ENCODE data around the gene SLC9A1. TPM values are rescaled to one million over a fixed set of nuclear protein-coding genes. Genes with fewer than 3 reads are reported as not detected.

The SLC9A1 gene
- total RNA-seq, 2 experiments from 2014 or later: 5.8 to 19.2 TPM

DNA sequence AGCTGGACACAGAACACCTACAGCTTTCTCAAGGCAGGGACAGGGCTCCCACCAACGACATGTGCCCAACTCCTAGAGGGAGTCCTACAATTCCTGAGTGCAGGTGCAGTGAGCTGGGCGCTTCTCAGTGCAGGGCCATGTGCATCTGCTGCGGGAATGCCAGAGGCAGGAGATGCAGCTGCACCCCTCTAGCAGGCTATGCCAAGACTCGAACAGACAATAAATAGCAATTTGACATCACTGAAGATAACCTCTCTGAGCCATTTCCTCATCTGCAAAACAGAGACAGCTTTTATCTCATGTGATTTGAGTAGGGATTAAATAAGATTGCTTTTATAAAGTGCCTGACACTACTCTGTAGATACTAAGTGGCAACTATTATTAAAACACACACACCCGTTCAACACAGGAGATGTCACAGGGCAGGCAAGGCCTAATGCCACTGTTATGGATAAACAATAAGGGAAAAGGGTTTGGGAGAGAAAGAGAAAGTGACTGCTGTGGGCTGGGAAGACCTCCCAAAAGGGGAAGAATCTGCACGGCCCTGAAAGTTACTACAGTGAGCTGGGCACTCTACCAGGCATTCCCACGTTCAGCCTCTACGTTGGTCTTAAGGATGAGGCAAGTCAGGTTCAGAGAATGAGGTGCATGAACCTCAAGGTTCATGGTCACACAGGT lies 5.7 kb downstream of the SLC9A1 start:
- peaks cover 63% of the 10 kb centered on the region for H3K79me2 ChIP-seq (ENCODE audit: insufficient read depth, low read depth, low read length)
- POLR2A ChIA-PET: interaction anchor here (0.5 to 1.4 kb wide), 5 partner anchors 10 to 94 kb away, joined by 3 to 7 read pairs (median 4); no protein-coding TSS in a partner anchor
- H3K4me2 ChIP-seq (ENCODE audit: low read length): peak overlapping the region; percentile 73
- DNase-seq (ENCODE audit: low spot score): peak; percentile 27
- peak overlapping the region; percentile 4; the same call in 1 of the 2 replicates for H2AFZ ChIP-seq (ENCODE audit: low read length)
- H4K20me1 ChIP-seq (ENCODE audit: insufficient read depth, low read length): peaks cover 13% of the 10 kb centered on the region; the same call in 1 of the 2 replicates
- CTCF ChIA-PET (ENCODE audit: unreplicated experiment): interaction anchor here (1.3 kb wide), 1 partner anchor 9 kb away, joined by 4 read pairs; no protein-coding TSS in a partner anchor
- H3K9me3 ChIP-seq (ENCODE audit: low read length): no peaks in the 10 kb centered on the region
- intact Hi-C loops (cut with micrococcal nuclease; ENCODE audit: unreplicated experiment): no loop called here
- TF ChIP-seq EZH2phosphoT487 (IDR thresholded peaks at IDR 0.05; ENCODE audit: borderline replicate concordance, low read depth, low read length): no peak
- TF ChIP-seq, protein P1, sequence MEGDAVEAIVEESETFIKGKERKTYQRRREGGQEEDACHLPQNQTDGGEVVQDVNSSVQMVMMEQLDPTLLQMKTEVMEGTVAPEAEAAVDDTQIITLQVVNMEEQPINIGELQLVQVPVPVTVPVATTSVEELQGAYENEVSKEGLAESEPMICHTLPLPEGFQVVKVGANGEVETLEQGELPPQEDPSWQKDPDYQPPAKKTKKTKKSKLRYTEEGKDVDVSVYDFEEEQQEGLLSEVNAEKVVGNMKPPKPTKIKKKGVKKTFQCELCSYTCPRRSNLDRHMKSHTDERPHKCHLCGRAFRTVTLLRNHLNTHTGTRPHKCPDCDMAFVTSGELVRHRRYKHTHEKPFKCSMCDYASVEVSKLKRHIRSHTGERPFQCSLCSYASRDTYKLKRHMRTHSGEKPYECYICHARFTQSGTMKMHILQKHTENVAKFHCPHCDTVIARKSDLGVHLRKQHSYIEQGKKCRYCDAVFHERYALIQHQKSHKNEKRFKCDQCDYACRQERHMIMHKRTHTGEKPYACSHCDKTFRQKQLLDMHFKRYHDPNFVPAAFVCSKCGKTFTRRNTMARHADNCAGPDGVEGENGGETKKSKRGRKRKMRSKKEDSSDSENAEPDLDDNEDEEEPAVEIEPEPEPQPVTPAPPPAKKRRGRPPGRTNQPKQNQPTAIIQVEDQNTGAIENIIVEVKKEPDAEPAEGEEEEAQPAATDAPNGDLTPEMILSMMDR (conservative IDR thresholded peaks at IDR 0.05; ENCODE audit: low read length): no peak
- peak overlapping the region; percentile 79 for H3K27ac ChIP-seq (ENCODE audit: low read depth, low read length, poor library complexity, severe bottlenecking)
- peaks cover 66% of the 10 kb centered on the region for H3K4me1 ChIP-seq (ENCODE audit: insufficient read depth, low read length, poor library complexity, severe bottlenecking)
- peaks cover 10% of the 10 kb centered on the region; the same call in 1 of the 2 replicates for H3K36me3 ChIP-seq (ENCODE audit: insufficient read depth, low read length)
- H3K4me3 ChIP-seq (ENCODE audit: low read depth, low read length, poor library complexity, severe bottlenecking): peak overlapping the region; percentile 38
- no peaks in the 10 kb centered on the region for H3K9me2 ChIP-seq (ENCODE audit: insufficient read depth, low read length)
- no TSS peak for BruUV-seq (replicated peaks)

DNA sequence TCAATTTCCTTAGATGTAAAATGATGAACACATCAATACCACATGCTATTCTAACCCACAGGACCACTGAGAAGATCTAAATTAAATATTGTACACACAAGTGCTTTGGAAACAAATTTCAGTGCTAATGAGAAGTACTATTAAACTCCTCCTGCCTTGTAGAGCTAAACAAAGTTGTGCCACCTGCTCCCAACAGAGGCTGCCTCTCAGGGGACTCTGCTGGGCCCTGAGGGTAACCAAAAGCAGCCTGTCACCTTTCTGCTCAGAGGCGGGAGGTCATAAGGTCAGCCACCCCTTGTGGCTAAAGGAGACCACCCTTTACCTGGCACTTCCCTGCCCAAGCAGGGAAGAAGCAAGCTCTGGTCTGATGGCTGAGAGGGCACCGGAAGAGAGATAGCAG lies 6.3 kb downstream of the SLC9A1 start:
- peak overlapping the region; percentile 73 for H3K4me2 ChIP-seq (ENCODE audit: low read length)
- no peaks in the 10 kb centered on the region for H3K9me2 ChIP-seq (ENCODE audit: insufficient read depth, low read length)
- peak; percentile 59 for DNase-seq (ENCODE audit: low spot score)
- H3K27ac ChIP-seq (ENCODE audit: low read depth, low read length, poor library complexity, severe bottlenecking): peak overlapping the region; percentile 79
- peaks cover 60% of the 10 kb centered on the region for H3K4me1 ChIP-seq (ENCODE audit: insufficient read depth, low read length, poor library complexity, severe bottlenecking)
- no TSS peak for BruUV-seq (replicated peaks)
- peaks cover 12% of the 10 kb centered on the region; the same call in 1 of the 2 replicates for H4K20me1 ChIP-seq (ENCODE audit: insufficient read depth, low read length)
- intact Hi-C loops (cut with micrococcal nuclease; ENCODE audit: unreplicated experiment): no loop called here
- ChIA-PET POLR2A (interaction anchor here (1.3 to 1.4 kb wide), 3 partner anchors 10 to 37 kb away, joined by 3 to 7 read pairs (median 3); no protein-coding TSS in a partner anchor), CTCF (ENCODE audit: unreplicated experiment) (no interaction called here)
- TF ChIP-seq, protein P1 (conservative IDR thresholded peaks at IDR 0.05; ENCODE audit: low read length): no peak
- no peak for TF ChIP-seq EZH2phosphoT487 (IDR thresholded peaks at IDR 0.05; ENCODE audit: borderline replicate concordance, low read depth, low read length)
- no peaks in the 10 kb centered on the region for H3K9me3 ChIP-seq (ENCODE audit: low read length)
- peak overlapping the region; percentile 38 for H3K4me3 ChIP-seq (ENCODE audit: low read depth, low read length, poor library complexity, severe bottlenecking)
- peaks cover 57% of the 10 kb centered on the region for H3K79me2 ChIP-seq (ENCODE audit: insufficient read depth, low read depth, low read length)
- H3K36me3 ChIP-seq (ENCODE audit: insufficient read depth, low read length): peaks cover 10% of the 10 kb centered on the region; the same call in 1 of the 2 replicates
- peak overlapping the region; percentile 4; the same call in 1 of the 2 replicates for H2AFZ ChIP-seq (ENCODE audit: low read length)

All from OCI-LY7 (cell line).